Keratinocyte (primary cell): ENCODE data around the gene RASGRF2.

Experiments used
- CTCF ChIP-seq, 3 experiments: IDR thresholded peaks in 1 of 3; conservative IDR thresholded peaks in 1 of 3; optimal IDR thresholded peaks in 1 of 3; 2 replicates in 2 of 3; 3 replicates in 1 of 3; pipeline versions ENCODE3 to v1.5.1; 2011; ENCODE audit warnings: low read length in 3 of 3, mild to moderate bottlenecking in 3 of 3, moderate library complexity in 2 of 3, control low read depth in 1 of 3, inconsistent platforms in 1 of 3; ENCODE audit not compliant: insufficient read depth in 2 of 3; ENCODE audit errors: extremely low read depth in 1 of 3
- EZH2 ChIP-seq: IDR thresholded peaks from one replicate; pipeline ENCODE4 v1.6.1; 2012; ENCODE audit warnings: inconsistent platforms, mild to moderate bottlenecking, low read length, moderate library complexity

GRCh38 chr5:80975065-80975464, 14.9 kb downstream of the RASGRF2 start:
- TF ChIP-seq CTCF (optimal IDR thresholded peaks at IDR 0.05 in 1 of 3, IDR thresholded peaks at IDR 0.05 in 1 of 3, conservative IDR thresholded peaks at IDR 0.05 in 1 of 3; ENCODE audit: extremely low read depth in 1 of 3, insufficient read depth in 2 of 3, low read length in 3 of 3) (no peak), EZH2 (no peak)
